Frontal cortex (tissue), 4 donors: Measurements from ENCODE around the gene CACNA1E. TPM values are rescaled to one million over a fixed set of nuclear protein-coding genes. Genes with fewer than 3 reads are reported as not detected.
"Not testable (repeated sequence)": the region's sequence is repeated elsewhere in the genome, so short reads cannot be mapped to it uniquely, and the experiment has no call there.

Experiments used
- DNase-seq, 2 donors: peaks; one replicate each; pipeline ENCODE4 v3.0.0; 2012; ENCODE audit warnings: low spot score in 2 of 2
- FAIRE-seq: peaks from 2 replicates; lab custom pipeline; 2012; peaks lifted over from hg19 to GRCh38; lab: Jason Lieb, UNC
- small RNA-seq: library from RNA; depleted of rRNA; stranded (forward); fragments of <200 nt; gene quantifications from one replicate; pipeline ENCODE3, GENCODE V24; 2014
- total RNA-seq: library from RNA; depleted of rRNA; stranded (reverse); fragments of >200 nt; gene quantifications from one replicate; pipeline ENCODE4 v1.2.3, GENCODE V29; 2014
- donor health status: control.
- donor health status: control.
- donor health status: control.

The CACNA1E gene
- total RNA-seq, 1 donor from 2014 or later: 64.4 TPM

GRCh38 chr1:181832173-181832880 lies 349.0 kb downstream of the CACNA1E start:
- DNase-seq, FAIRE-seq: not testable (repeated sequence)

- FAIRE-seq: no peak
- no peak for DNase-seq
These were observed 362.8 kb downstream of the CACNA1E start for GRCh38 chr1:181846001-181846645.

GRCh38 chr1:181846681-181847080 lies 363.4 kb downstream of the CACNA1E start:
- DNase-seq: no peak
- FAIRE-seq: no peak

DNA sequence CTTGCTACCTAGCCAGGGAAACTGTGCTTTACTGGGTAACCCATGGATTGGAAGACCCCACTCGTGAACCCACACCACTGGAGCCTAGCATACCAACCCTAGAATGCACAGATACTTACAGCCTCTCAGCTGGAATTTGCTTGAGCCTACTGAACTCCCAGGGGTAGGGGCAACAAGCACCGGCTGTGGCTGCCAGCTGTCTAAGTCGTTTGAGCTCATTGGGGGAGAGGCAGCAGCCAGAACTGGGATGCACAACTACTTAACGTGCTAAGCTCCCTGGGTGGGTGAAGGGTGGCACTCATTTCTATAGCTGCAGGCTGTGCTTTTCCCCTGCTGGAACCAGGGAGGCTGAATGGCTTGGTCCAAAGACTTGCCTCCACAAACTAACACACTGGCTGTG lies 365.8 kb downstream of the CACNA1E start:
- no peak for FAIRE-seq
- no peak for DNase-seq

DNA sequence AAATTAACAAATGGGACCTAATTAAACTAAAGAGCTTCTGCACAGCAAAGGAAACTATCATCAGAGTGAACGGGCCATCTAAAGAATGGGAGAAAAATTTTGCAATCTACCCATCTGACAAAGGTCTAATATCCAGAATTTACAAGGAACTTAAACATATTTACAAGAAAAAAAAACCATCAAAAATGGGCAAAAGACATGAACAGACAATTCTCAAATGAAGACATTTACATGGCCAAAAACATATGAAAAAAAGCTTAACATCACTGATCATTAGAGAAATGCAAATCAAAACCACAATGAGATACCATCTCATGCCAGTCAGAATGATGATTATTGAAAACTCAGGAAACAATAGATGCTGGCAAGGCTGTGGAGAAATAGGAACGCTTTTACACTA lies 370.9 kb downstream of the CACNA1E start:
- not testable (repeated sequence) for DNase-seq, FAIRE-seq

DNA sequence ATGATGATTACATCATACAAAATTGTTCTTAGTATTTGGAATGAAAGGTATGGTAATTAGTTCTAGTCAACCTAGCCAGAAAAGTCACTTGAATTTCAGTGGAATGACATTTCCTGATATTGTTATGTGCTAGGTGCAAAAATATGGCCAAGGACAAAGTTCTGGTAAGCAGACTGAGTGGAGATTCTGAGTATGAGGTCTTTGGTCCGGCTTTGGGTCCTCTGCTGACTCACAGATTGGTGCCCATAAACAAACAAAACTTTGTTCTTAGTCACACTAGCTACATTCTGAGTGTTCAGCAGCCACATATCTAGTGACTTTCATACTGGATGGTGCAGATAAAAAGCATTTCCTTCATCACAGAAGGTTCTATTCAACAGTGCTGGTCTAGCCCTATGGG lies 372.1 kb downstream of the CACNA1E start:
- no peak for FAIRE-seq
- DNase-seq: no peak

Small RNAs within 50 kb of the gene (small RNA-seq; reads per million reads assigned to genes)
- not detected for gene RF00017
- gene RNA5SP70: not detected
